Kidney epithelial cell (primary cell): ENCODE results near the gene C6orf47. TPM values are rescaled to one million over a fixed set of nuclear protein-coding genes. Genes with fewer than 3 reads are reported as not detected.

Experiments used
- DNase-seq: peaks from one replicate; pipeline ENCODE4 v3.0.0-alpha.2; 2010; ENCODE audit warnings: low read depth
- H3K27me3 ChIP-seq: 2 replicates; pipeline ENCODE4 v1.6.0; 2011; ENCODE audit warnings: low read length; ENCODE audit not compliant: control insufficient read depth, insufficient read depth
- H3K36me3 ChIP-seq: 2 replicates; pipeline ENCODE4 v1.5.1; 2011; ENCODE audit warnings: low read length; ENCODE audit not compliant: control insufficient read depth, insufficient read depth
- H3K4me3 ChIP-seq: 2 replicates; pipeline ENCODE4 v1.5.1; 2011; ENCODE audit warnings: low read depth, mild to moderate bottlenecking, control low read depth, low read length
- total RNA-seq: library from RNA; depleted of rRNA; stranded (reverse); fragments of >200 nt; gene quantifications from 2 replicates; pipeline ENCODE4 v1.2.3, GENCODE V29; 2015
- TF ChIP-seq, protein P1 (sequence below): IDR thresholded peaks from 2 replicates; pipeline ENCODE4 v1.5.1; 2011; ENCODE audit warnings: mild to moderate bottlenecking, moderate library complexity, low read length, control low read depth, inconsistent platforms; ENCODE audit not compliant: insufficient read depth, poor library complexity, severe bottlenecking

C6orf47 gene
- total RNA-seq, 1 donor from 2014 or later = 24.9 TPM

GRCh38 chr6:31652925-31653724 lies 7.5 kb downstream of the C6orf47 start:
- DNase-seq = peak; percentile 55
- Histone ChIP-seq H3K27me3 (no peaks in the 10 kb centered on the region), H3K36me3 (peaks cover 1% of the 10 kb centered on the region), H3K4me3 (peak overlapping the region; percentile 57)
- TF ChIP-seq, protein P1, sequence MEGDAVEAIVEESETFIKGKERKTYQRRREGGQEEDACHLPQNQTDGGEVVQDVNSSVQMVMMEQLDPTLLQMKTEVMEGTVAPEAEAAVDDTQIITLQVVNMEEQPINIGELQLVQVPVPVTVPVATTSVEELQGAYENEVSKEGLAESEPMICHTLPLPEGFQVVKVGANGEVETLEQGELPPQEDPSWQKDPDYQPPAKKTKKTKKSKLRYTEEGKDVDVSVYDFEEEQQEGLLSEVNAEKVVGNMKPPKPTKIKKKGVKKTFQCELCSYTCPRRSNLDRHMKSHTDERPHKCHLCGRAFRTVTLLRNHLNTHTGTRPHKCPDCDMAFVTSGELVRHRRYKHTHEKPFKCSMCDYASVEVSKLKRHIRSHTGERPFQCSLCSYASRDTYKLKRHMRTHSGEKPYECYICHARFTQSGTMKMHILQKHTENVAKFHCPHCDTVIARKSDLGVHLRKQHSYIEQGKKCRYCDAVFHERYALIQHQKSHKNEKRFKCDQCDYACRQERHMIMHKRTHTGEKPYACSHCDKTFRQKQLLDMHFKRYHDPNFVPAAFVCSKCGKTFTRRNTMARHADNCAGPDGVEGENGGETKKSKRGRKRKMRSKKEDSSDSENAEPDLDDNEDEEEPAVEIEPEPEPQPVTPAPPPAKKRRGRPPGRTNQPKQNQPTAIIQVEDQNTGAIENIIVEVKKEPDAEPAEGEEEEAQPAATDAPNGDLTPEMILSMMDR = no peak

- no peaks in the 10 kb centered on the region for H3K27me3 ChIP-seq
- DNase-seq = peak; percentile 31
- TF ChIP-seq, protein P1 = no peak
- peak overlapping the region; percentile 57 for H3K4me3 ChIP-seq
- peaks cover 4% of the 10 kb centered on the region for H3K36me3 ChIP-seq
These were observed 8.9 kb downstream of the C6orf47 start for GRCh38 chr6:31651602-31652191.

- Histone ChIP-seq H3K4me3 (no peak overlapping the region), H3K27me3 (no peaks in the 10 kb centered on the region), H3K36me3 (peaks cover 7% of the 10 kb centered on the region)
- TF ChIP-seq, protein P1 = no peak
- DNase-seq = no peak
These were observed 15.3 kb downstream of the C6orf47 start for GRCh38 chr6:31645325-31645724.

GRCh38 chr6:31643818-31644454 lies 16.6 kb downstream of the C6orf47 start:
- DNase-seq = no peak
- peaks cover 6% of the 10 kb centered on the region for H3K36me3 ChIP-seq

DNA sequence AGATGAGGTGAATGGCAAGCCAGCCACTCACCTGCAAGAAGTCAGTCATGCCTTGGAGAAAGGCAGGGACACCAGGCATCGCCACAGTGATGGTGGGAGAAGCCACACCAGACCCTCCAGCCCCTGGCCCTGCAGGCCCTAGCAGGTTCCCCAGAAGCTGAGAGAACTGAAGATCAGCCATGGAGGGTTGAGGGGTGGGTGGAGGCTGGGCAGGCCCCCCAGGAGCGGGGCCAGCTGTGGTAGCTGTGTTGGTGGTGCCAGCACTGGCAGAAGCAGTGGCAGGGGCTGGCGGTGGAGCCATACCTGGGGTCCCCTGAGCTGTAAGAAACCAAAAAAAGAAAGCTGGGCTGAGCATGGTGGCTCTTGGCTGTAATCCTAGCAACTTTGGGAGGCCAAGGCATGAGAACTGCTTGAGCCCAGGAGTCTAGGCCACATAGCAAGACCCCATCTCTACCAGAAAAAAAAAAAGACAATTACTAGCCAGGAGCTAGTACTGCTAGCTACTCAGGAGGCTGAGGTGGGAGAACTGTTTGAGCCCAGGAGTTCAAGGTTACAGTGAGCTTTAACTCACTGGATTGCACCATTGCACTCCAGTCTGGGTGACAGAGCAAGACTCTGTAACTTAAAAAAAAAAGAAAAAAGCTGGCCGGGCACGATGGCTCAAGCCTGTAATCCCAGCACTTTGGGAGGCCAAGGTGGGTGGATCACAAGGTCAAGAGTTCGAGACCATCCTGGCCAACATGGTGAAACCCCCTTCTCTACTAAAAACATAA lies 17.6 kb downstream of the C6orf47 start:
- Histone ChIP-seq H3K27me3 (no peaks in the 10 kb centered on the region), H3K36me3 (peaks cover 7% of the 10 kb centered on the region), H3K4me3 (no peak overlapping the region)
- DNase-seq = no peak
- TF ChIP-seq, protein P1 = no peak

More at GRCh38 chr6:31643818-31644454, 16.6 kb downstream of the C6orf47 start:
- no peak overlapping the region for H3K4me3 ChIP-seq
- TF ChIP-seq, protein P1 = no peak
- H3K27me3 ChIP-seq = no peaks in the 10 kb centered on the region
